Measurements from ENCODE around the gene MMP1. TPM values are rescaled to one million over a fixed set of nuclear protein-coding genes. Genes with fewer than 3 reads are reported as not detected.

Gene MMP1
- total and polyA plus RNA-seq, 4 donors: 0.06 to 0.09 TPM; not detected in 2

GRCh38 chr11:102784380-102784779, 13.6 kb downstream of the MMP1 start:
- Histone ChIP-seq H3K4me3 (ENCODE audit: low read depth in 1 of 3, low read length in 3 of 3) (no peak overlapping the region), H3K36me3 (ENCODE audit: control insufficient read depth in 4 of 4, insufficient read depth in 3 of 4, low read depth in 1 of 4, low read length in 3 of 4) (no peaks in the 10 kb centered on the region), H3K27me3 (ENCODE audit: control insufficient read depth in 4 of 4, insufficient read depth in 4 of 4, low read length in 3 of 4) (no peaks in the 10 kb centered on the region), H3K27ac (ENCODE audit: low read depth in 1 of 2, low read length in 2 of 2) (no peak overlapping the region), H3K4me1 (ENCODE audit: control insufficient read depth in 4 of 4, insufficient read depth in 4 of 4, low read length in 3 of 4) (no peaks in the 10 kb centered on the region), H3K9ac (ENCODE audit: low read depth in 1 of 2, low read length in 2 of 2) (no peak overlapping the region), H3K9me3 (ENCODE audit: control insufficient read depth in 4 of 4, low read length in 3 of 4) (no peaks in the 10 kb centered on the region)
- WGBS: 89% methylated on average over 3 of the region's 3 CpGs
- TF ChIP-seq REST (IDR thresholded peaks at IDR 0.05) (no peak), GABPA (IDR thresholded peaks at IDR 0.05 in 1 of 2, conservative IDR thresholded peaks at IDR 0.05 in 1 of 2) (no peak), CTCF (IDR thresholded peaks at IDR 0.05; ENCODE audit: low read depth, low read length, missing input control) (no peak), FOXA1 (IDR thresholded peaks at IDR 0.05) (no peak), EGR1 (IDR thresholded peaks at IDR 0.05; ENCODE audit: low read depth in 2 of 2) (no peak), HNF4A (conservative IDR thresholded peaks at IDR 0.05) (no peak), RAD21 (IDR thresholded peaks at IDR 0.05) (no peak), ZBTB33 (IDR thresholded peaks at IDR 0.05) (no peak), HNF4G (IDR thresholded peaks at IDR 0.05) (no peak), JUND (IDR thresholded peaks at IDR 0.05) (no peak), RXRA (IDR thresholded peaks at IDR 0.05) (no peak), TAF1 (conservative IDR thresholded peaks at IDR 0.05) (no peak), YY1 (IDR thresholded peaks at IDR 0.05) (no peak), FOXA2 (IDR thresholded peaks at IDR 0.05) (no peak), SP1 (IDR thresholded peaks at IDR 0.05) (no peak), MAX (IDR thresholded peaks at IDR 0.05) (no peak), NR2F2 (IDR thresholded peaks at IDR 0.05) (no peak), ATF3 (IDR thresholded peaks at IDR 0.05) (no peak)
- DNase-seq (ENCODE audit: low spot score): no peak
